B cell (primary cell): ENCODE data around the gene GGACT.

Experiments used
- EZH2 ChIP-seq: IDR thresholded peaks from 2 replicates; pipeline ENCODE4 v1.6.1; 2012; ENCODE audit warnings: borderline replicate concordance, low read depth, mild to moderate bottlenecking, moderate library complexity, low read length; ENCODE audit not compliant: insufficient read depth, poor library complexity, severe bottlenecking
- TF ChIP-seq, protein P1 (sequence below): fragments of 200-600 bp; IDR thresholded peaks from one replicate; pipeline ENCODE4 v1.8.0; 2022; ENCODE audit warnings: antibody characterized with exemption, mild to moderate bottlenecking

DNA sequence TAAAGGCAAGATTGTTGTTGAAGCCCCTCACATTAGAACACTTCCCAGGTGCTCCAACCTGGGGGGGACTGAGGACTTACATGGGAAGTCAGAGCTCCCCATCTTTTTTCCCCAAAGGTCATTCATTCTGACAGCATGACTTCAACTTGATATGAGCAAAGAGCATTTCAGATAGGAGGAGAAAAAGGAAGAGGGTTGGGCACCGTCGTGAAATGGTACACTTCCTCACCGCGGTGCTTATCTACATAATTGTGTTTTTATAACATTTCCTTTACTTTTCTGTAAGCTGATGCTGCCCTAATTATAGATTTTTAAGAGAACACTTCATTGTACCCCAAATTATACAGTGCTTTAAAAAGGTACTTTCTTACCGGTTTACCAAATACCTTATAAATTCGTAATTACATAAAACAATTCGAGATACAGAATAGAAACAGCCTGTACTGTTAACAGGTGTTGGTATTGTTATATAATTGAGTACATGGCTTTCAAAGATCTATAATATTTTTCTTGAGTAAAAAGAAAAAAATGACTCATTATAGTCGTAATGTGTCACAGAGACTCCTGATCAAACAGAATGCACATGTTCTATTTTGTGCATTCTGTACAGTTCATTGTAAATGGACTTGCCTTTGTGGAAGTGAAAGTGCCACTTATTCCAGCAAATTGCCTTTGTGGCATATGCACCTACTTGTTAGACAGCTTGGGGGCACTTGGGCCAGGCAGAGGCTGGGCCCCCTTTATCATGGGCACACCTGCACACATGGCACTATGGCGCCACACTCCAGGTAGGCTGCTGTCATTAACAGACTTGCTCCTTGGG, 81.8 kb downstream of the GGACT start:
- TF ChIP-seq, protein P1, sequence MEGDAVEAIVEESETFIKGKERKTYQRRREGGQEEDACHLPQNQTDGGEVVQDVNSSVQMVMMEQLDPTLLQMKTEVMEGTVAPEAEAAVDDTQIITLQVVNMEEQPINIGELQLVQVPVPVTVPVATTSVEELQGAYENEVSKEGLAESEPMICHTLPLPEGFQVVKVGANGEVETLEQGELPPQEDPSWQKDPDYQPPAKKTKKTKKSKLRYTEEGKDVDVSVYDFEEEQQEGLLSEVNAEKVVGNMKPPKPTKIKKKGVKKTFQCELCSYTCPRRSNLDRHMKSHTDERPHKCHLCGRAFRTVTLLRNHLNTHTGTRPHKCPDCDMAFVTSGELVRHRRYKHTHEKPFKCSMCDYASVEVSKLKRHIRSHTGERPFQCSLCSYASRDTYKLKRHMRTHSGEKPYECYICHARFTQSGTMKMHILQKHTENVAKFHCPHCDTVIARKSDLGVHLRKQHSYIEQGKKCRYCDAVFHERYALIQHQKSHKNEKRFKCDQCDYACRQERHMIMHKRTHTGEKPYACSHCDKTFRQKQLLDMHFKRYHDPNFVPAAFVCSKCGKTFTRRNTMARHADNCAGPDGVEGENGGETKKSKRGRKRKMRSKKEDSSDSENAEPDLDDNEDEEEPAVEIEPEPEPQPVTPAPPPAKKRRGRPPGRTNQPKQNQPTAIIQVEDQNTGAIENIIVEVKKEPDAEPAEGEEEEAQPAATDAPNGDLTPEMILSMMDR = no peak
- no peak for TF ChIP-seq EZH2
